HUES48 (cell line): ENCODE results near the gene C6orf47.

Experiments used
- H3K27ac ChIP-seq: one replicate; pipeline ENCODE4 v1.7.0; 2013; ENCODE audit warnings: low read depth, low read length, inconsistent platforms
- H3K27me3 ChIP-seq: 2 replicates; pipeline ENCODE4 v1.6.1; 2013; ENCODE audit warnings: mild to moderate bottlenecking, low read length; ENCODE audit not compliant: control insufficient read depth, insufficient read depth
- H3K36me3 ChIP-seq: 2 replicates; pipeline ENCODE4 v1.6.1; 2013; ENCODE audit warnings: low read length; ENCODE audit not compliant: control insufficient read depth, insufficient read depth
- H3K4me1 ChIP-seq: 2 replicates; pipeline ENCODE4 v1.6.1; 2013; ENCODE audit warnings: mild to moderate bottlenecking, low read length; ENCODE audit not compliant: control insufficient read depth, insufficient read depth
- H3K4me3 ChIP-seq: 2 replicates; pipeline ENCODE4 v1.5.1; 2013; ENCODE audit warnings: mild to moderate bottlenecking, low read depth, low read length
- H3K9ac ChIP-seq: 2 replicates; pipeline ENCODE4 v1.6.1; 2013; ENCODE audit warnings: mild to moderate bottlenecking, low read depth, low read length, moderate library complexity
- H3K9me3 ChIP-seq: 2 replicates; pipeline ENCODE4 v1.6.1; 2013; ENCODE audit warnings: low read length; ENCODE audit not compliant: control insufficient read depth, insufficient read depth

The C6orf47 gene

DNA sequence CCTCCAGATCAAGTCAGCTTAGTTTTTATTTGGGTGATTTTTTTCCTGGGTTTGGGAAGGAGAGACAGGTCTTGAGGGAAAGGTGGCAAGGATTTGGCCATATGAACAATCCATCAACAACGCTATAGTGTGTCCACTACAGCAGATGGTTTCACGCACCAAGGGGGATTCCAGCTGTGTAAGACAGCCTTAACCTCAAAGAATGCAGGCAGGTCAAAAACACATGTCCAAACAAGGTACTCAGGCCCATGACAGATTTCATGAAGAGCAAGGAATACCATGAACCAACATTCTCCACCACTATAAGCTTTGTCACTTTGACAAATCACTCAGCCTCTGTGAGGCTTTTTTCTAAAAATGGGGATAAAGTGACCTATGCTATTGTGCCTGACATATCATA lies 43.6 kb downstream of the C6orf47 start:
- peaks cover 4% of the 10 kb centered on the region; the same call in 1 of the 2 replicates for H3K4me1 ChIP-seq
- no peaks in the 10 kb centered on the region for H3K27me3 ChIP-seq
- H3K27ac ChIP-seq, result no peak overlapping the region
- H3K9me3 ChIP-seq, result no peaks in the 10 kb centered on the region
- H3K4me3 ChIP-seq, result no peak overlapping the region
- no peak overlapping the region for H3K9ac ChIP-seq
- H3K36me3 ChIP-seq, result peaks cover 5% of the 10 kb centered on the region

DNA sequence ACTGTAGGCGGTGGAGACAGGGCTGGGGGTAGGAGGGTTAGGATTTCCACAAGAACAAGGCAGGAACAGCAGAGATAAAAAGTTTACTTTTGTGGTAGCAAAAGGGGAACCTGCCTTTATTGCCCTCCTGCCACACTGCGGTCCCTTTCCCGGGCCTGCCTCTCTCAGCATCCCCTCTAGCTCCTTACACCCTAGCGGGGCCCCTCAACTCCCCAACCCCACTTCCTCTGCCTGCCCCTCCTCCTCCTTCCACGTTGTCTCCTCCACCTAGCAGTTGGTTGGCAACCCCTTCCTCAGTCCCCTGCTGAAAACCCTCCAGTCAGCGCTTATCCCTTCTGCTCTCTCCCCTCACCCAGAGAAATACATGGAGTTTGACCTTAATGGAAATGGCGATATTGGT lies 44.8 kb downstream of the C6orf47 start:
- Histone ChIP-seq H3K4me3 (no peak overlapping the region), H3K36me3 (no peaks in the 10 kb centered on the region), H3K9ac (no peak overlapping the region), H3K9me3 (no peaks in the 10 kb centered on the region), H3K4me1 (no peaks in the 10 kb centered on the region), H3K27ac (no peak overlapping the region), H3K27me3 (no peaks in the 10 kb centered on the region)

DNA sequence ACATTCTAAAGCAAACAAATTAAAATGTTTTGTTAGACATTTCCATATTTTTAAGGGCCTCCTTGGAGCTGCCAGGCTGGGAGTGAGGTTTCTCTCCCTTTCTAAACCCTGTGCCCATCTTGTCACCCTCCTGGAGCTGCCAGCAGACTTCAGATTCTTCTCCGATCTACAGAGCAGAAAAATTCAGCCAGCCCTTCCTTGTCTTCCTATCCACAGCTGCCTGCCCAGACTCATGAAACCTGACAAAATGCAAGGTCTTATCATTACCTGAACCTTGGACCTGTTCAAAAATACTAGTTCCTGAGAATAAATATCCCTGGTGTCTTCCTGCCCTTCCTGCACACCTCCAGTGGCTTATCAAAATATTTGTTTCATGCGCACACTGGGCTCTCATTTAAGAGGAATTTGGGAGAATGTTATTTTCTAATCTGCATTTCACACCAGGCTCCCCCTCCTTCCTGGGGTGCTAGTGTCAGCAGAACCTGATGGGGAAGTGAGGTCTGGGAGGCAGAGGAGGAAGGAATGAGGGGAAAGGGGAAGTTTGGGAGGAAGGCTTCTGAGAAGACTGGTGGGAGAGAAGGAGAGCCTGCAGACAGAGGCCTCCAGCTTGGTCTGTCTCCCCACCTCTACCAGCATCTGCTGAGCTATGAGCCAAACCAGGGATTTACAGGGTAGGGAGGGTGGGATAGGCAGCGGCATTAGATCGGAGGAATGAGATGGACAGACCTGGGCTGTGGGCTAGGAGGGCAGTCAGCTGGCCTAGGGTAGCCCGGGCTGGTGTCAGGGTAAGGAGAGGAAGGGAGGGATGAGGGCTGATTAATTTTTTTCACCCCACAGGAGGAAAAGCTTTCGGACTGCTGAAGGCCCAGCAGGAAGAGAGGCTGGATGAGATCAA lies 45.6 kb downstream of the C6orf47 start, which contains the start of gene AIF1:
Gene AIF1, plus strand, starts transcription at position 551 of the 895 bp plus-strand sequence. Its CDS starts 96 bp downstream, at position 647.
- Histone ChIP-seq H3K27ac (no peak within 1 kb of the TSS), H3K36me3 (no peaks in the 10 kb centered on the region), H3K4me3 (no peak within 1 kb of the TSS), H3K9me3 (no peaks in the 10 kb centered on the region), H3K4me1 (no peaks in the 10 kb centered on the region), H3K27me3 (no peaks in the 10 kb centered on the region), H3K9ac (no peak within 1 kb of the TSS)

DNA sequence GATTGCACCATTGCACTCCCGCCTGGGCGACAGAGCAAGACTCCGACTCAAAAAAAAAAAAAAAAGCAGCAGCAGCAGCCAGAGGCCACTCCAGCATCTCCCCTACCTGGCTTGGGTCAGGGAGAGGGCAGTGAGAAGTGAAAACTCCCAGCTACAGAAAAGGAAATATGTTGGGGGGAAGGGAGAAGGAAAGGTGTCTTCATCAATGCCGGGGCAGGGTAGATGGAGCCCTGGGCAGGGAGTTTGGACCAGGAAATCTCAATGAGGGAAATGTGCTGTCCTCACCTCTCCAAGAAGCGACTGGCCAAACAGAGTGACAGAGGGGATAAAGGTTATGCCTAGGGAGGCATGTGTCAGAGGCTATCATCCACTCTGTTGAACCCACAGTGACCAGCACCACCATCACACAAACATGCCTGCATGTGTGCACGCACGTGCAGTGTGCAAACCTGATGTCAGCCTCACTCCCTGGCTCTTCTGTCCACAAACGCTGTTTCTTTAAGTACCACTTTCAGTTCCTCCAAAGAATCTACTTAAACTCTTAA lies 46.4 kb downstream of the C6orf47 start:
- Histone ChIP-seq H3K4me3 (no peak overlapping the region), H3K9ac (no peak overlapping the region), H3K36me3 (no peaks in the 10 kb centered on the region), H3K4me1 (no peaks in the 10 kb centered on the region), H3K27me3 (no peaks in the 10 kb centered on the region), H3K27ac (no peak overlapping the region), H3K9me3 (no peaks in the 10 kb centered on the region)

DNA sequence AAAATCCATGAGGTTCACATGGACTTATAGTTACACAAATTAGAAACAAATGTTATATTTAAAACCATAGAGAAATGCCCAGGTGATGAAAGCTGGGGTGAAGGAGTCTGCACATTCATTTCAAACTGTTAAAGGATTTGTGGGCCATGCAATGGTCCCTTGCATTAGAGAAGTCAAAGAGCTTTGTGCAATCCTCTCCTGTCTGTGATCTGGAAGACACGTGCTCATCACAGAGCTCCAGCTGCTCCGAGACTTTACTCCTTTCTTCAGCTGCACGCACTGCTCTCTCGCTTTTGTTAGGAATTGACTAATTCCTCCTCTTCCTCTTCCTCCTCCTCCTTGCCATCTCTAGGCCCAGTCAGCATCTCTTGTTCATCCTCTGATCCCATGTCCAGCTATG lies 49.6 kb downstream of the C6orf47 start:
- Histone ChIP-seq H3K36me3 (no peaks in the 10 kb centered on the region), H3K4me3 (no peak overlapping the region), H3K4me1 (no peaks in the 10 kb centered on the region), H3K27me3 (no peaks in the 10 kb centered on the region), H3K9ac (no peak overlapping the region), H3K27ac (no peak overlapping the region), H3K9me3 (no peaks in the 10 kb centered on the region)

DNA sequence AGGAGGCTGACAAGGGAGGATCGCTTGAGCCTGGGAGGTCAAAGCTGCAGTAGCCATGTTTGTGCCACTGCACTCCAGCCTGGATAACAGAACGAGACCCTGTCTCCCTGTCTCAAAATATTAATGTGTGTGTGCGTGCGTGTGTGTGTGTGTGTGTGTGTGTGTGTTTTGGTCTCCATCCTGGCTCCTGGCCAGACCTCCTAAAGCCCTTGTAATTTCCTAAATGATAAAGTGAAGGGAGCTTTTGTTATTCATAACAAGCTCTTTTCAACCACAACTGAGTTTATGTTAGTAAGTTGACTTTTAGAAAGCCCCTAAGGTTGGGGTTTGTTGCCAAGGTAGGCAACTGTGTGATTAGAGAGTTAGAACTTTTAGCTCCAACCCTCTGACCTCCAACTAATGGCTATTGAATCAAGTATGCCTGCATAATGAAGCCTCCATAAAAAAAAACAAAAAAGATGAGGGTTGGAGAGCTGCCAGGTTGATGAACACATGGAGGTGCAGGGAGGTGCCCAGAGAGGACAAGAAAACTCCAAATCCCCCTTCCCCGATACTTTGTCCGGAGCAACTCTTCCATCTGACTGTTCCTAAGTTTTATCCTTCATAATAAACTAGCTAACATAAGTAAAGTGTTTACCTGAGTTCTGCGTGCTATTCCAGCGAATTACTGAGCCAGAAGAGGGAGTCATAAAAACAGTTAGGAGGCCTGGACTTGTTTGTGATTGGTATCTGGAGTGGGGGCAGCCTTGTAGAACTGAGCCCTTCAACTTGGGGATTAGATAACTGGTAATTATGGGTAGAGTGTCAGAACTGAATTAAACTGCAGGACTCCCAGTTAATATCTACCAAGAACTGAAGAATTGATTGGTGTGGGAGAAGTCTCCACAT lies 50.8 kb downstream of the C6orf47 start:
- H3K4me1 ChIP-seq, result no peaks in the 10 kb centered on the region
- no peak overlapping the region for H3K9ac ChIP-seq
- H3K36me3 ChIP-seq, result no peaks in the 10 kb centered on the region
- no peaks in the 10 kb centered on the region for H3K27me3 ChIP-seq
- no peak overlapping the region for H3K4me3 ChIP-seq
- no peak overlapping the region for H3K27ac ChIP-seq
- H3K9me3 ChIP-seq, result no peaks in the 10 kb centered on the region
